Keratinocyte (primary cell): ENCODE data around the gene DDX27.

ENCODE experiments used
- EZH2 ChIP-seq: IDR thresholded peaks from one replicate; pipeline ENCODE4 v1.6.1; 2012; ENCODE audit warnings: inconsistent platforms, mild to moderate bottlenecking, low read length, moderate library complexity
- TF ChIP-seq, protein P1 (sequence below), 3 experiments: IDR thresholded peaks in 1 of 3; conservative IDR thresholded peaks in 1 of 3; optimal IDR thresholded peaks in 1 of 3; 2 replicates in 2 of 3; 3 replicates in 1 of 3; pipeline versions ENCODE3 to v1.5.1; 2011; ENCODE audit warnings: low read length in 3 of 3, mild to moderate bottlenecking in 3 of 3, moderate library complexity in 2 of 3, control low read depth in 1 of 3, inconsistent platforms in 1 of 3; ENCODE audit not compliant: insufficient read depth in 2 of 3; ENCODE audit errors: extremely low read depth in 1 of 3

GRCh38 chr20:49236301-49236700 is 17.1 kb downstream of the DDX27 start:
- TF ChIP-seq, protein P1, sequence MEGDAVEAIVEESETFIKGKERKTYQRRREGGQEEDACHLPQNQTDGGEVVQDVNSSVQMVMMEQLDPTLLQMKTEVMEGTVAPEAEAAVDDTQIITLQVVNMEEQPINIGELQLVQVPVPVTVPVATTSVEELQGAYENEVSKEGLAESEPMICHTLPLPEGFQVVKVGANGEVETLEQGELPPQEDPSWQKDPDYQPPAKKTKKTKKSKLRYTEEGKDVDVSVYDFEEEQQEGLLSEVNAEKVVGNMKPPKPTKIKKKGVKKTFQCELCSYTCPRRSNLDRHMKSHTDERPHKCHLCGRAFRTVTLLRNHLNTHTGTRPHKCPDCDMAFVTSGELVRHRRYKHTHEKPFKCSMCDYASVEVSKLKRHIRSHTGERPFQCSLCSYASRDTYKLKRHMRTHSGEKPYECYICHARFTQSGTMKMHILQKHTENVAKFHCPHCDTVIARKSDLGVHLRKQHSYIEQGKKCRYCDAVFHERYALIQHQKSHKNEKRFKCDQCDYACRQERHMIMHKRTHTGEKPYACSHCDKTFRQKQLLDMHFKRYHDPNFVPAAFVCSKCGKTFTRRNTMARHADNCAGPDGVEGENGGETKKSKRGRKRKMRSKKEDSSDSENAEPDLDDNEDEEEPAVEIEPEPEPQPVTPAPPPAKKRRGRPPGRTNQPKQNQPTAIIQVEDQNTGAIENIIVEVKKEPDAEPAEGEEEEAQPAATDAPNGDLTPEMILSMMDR (optimal IDR thresholded peaks at IDR 0.05 in 1 of 3, IDR thresholded peaks at IDR 0.05 in 1 of 3, conservative IDR thresholded peaks at IDR 0.05 in 1 of 3; ENCODE audit: extremely low read depth in 1 of 3, insufficient read depth in 2 of 3, low read length in 3 of 3), result no peak
- no peak for TF ChIP-seq EZH2
